ENCODE measurements around the gene ZSCAN26.

ZSCAN26 gene

GRCh38 chr6:28235912-28236452, 31.0 kb upstream of the ZSCAN26 start:
- Histone ChIP-seq H3K4me3 (ENCODE audit: low read length) (no peak overlapping the region), H3K36me3 (ENCODE audit: control insufficient read depth, insufficient read depth, low read length) (peaks cover 8% of the 10 kb centered on the region; the same call in 1 of the 2 replicates), H3K27me3 (ENCODE audit: control insufficient read depth, insufficient read depth, low read length) (no peaks in the 10 kb centered on the region), H3K4me1 (ENCODE audit: control insufficient read depth, insufficient read depth, low read length) (no peaks in the 10 kb centered on the region), H3K9me3 (ENCODE audit: control insufficient read depth, insufficient read depth, low read length) (no peaks in the 10 kb centered on the region), H3K27ac (ENCODE audit: low read length) (no peak overlapping the region)
- WGBS (ENCODE audit: insufficient coverage, insufficient read length): no CpG with 5 or more reads among the region's 3 CpGs
- no peak for DNase-seq (ENCODE audit: low read depth, low spot score)

- no peak for DNase-seq (ENCODE audit: low read depth, low spot score)
Measured at GRCh38 chr6:28239636-28240035, 27.3 kb upstream of the ZSCAN26 start.

GRCh38 chr6:28240471-28240870, 26.5 kb upstream of the ZSCAN26 start:
- Histone ChIP-seq H3K4me1 (ENCODE audit: control insufficient read depth, insufficient read depth, low read length) (no peaks in the 10 kb centered on the region), H3K36me3 (ENCODE audit: control insufficient read depth, insufficient read depth, low read length) (no peaks in the 10 kb centered on the region; the same call in 1 of the 2 replicates), H3K27ac (ENCODE audit: low read length) (no peak overlapping the region), H3K4me3 (ENCODE audit: low read length) (no peak overlapping the region), H3K9me3 (ENCODE audit: control insufficient read depth, insufficient read depth, low read length) (no peaks in the 10 kb centered on the region), H3K27me3 (ENCODE audit: control insufficient read depth, insufficient read depth, low read length) (no peaks in the 10 kb centered on the region)
- no peak for DNase-seq (ENCODE audit: low read depth, low spot score)
- WGBS (ENCODE audit: insufficient coverage, insufficient read length): no CpG with 5 or more reads among the region's 1 CpG

More at GRCh38 chr6:28239636-28240035, 27.3 kb upstream of the ZSCAN26 start:
- Histone ChIP-seq H3K4me3 (ENCODE audit: low read length) (no peak overlapping the region), H3K27ac (ENCODE audit: low read length) (no peak overlapping the region), H3K27me3 (ENCODE audit: control insufficient read depth, insufficient read depth, low read length) (no peaks in the 10 kb centered on the region), H3K9me3 (ENCODE audit: control insufficient read depth, insufficient read depth, low read length) (no peaks in the 10 kb centered on the region), H3K36me3 (ENCODE audit: control insufficient read depth, insufficient read depth, low read length) (no peaks in the 10 kb centered on the region), H3K4me1 (ENCODE audit: control insufficient read depth, insufficient read depth, low read length) (no peaks in the 10 kb centered on the region)
- no CpG with 5 or more reads among the region's 1 CpG for WGBS (ENCODE audit: insufficient coverage, insufficient read length)

- DNase-seq (ENCODE audit: low read depth, low spot score): no peak
- Histone ChIP-seq H3K36me3 (ENCODE audit: control insufficient read depth, insufficient read depth, low read length) (peaks cover 4% of the 10 kb centered on the region; the same call in 1 of the 2 replicates), H3K27me3 (ENCODE audit: control insufficient read depth, insufficient read depth, low read length) (no peaks in the 10 kb centered on the region), H3K4me3 (ENCODE audit: low read length) (no peak overlapping the region), H3K4me1 (ENCODE audit: control insufficient read depth, insufficient read depth, low read length) (no peaks in the 10 kb centered on the region), H3K9me3 (ENCODE audit: control insufficient read depth, insufficient read depth, low read length) (no peaks in the 10 kb centered on the region), H3K27ac (ENCODE audit: low read length) (no peak overlapping the region)
- no CpG with 5 or more reads among the region's 3 CpGs for WGBS (ENCODE audit: insufficient coverage, insufficient read length)
Measured at GRCh38 chr6:28243946-28244345, 23.0 kb upstream of the ZSCAN26 start.

- no peaks in the 10 kb centered on the region for H3K9me3 ChIP-seq (ENCODE audit: control insufficient read depth, insufficient read depth, low read length)
- H3K27me3 ChIP-seq (ENCODE audit: control insufficient read depth, insufficient read depth, low read length): no peaks in the 10 kb centered on the region
- H3K36me3 ChIP-seq (ENCODE audit: control insufficient read depth, insufficient read depth, low read length): peaks cover 4% of the 10 kb centered on the region; the same call in 1 of the 2 replicates
- no peaks in the 10 kb centered on the region for H3K4me1 ChIP-seq (ENCODE audit: control insufficient read depth, insufficient read depth, low read length)
- no peak overlapping the region for H3K4me3 ChIP-seq (ENCODE audit: low read length)
- DNase-seq (ENCODE audit: low read depth, low spot score): no peak
- H3K27ac ChIP-seq (ENCODE audit: low read length): no peak overlapping the region
- WGBS (ENCODE audit: insufficient coverage, insufficient read length): no CpG with 5 or more reads among the region's 6 CpGs
Measured at GRCh38 chr6:28245206-28245941, 21.6 kb upstream of the ZSCAN26 start.

GRCh38 chr6:28248916-28249315, 18.0 kb upstream of the ZSCAN26 start:
- no CpG with 5 or more reads among the region's 1 CpG for WGBS (ENCODE audit: insufficient coverage, insufficient read length)

GRCh38 chr6:28250747-28251146, 16.2 kb upstream of the ZSCAN26 start:
- no CpG with 5 or more reads among the region's 2 CpGs for WGBS (ENCODE audit: insufficient coverage, insufficient read length)
- H3K4me3 ChIP-seq (ENCODE audit: low read length): no peak overlapping the region
- no peak overlapping the region for H3K27ac ChIP-seq (ENCODE audit: low read length)
- H3K9me3 ChIP-seq (ENCODE audit: control insufficient read depth, insufficient read depth, low read length): no peaks in the 10 kb centered on the region
- no peaks in the 10 kb centered on the region for H3K27me3 ChIP-seq (ENCODE audit: control insufficient read depth, insufficient read depth, low read length)
- H3K4me1 ChIP-seq (ENCODE audit: control insufficient read depth, insufficient read depth, low read length): no peaks in the 10 kb centered on the region
- no peak for DNase-seq (ENCODE audit: low read depth, low spot score)
- H3K36me3 ChIP-seq (ENCODE audit: control insufficient read depth, insufficient read depth, low read length): 0 out of 2 replicates have a peak, but pooled peaks cover 3% of the 10 kb centered on the region

More at GRCh38 chr6:28248916-28249315, 18.0 kb upstream of the ZSCAN26 start:
- Histone ChIP-seq H3K27me3 (ENCODE audit: control insufficient read depth, insufficient read depth, low read length) (no peaks in the 10 kb centered on the region), H3K9me3 (ENCODE audit: control insufficient read depth, insufficient read depth, low read length) (no peaks in the 10 kb centered on the region), H3K4me3 (ENCODE audit: low read length) (no peak overlapping the region), H3K36me3 (ENCODE audit: control insufficient read depth, insufficient read depth, low read length) (peaks cover 4% of the 10 kb centered on the region; the same call in 1 of the 2 replicates), H3K27ac (ENCODE audit: low read length) (no peak overlapping the region), H3K4me1 (ENCODE audit: control insufficient read depth, insufficient read depth, low read length) (no peaks in the 10 kb centered on the region)
- DNase-seq (ENCODE audit: low read depth, low spot score): no peak

- Histone ChIP-seq H3K27me3 (ENCODE audit: control insufficient read depth, insufficient read depth, low read length) (no peaks in the 10 kb centered on the region), H3K9me3 (ENCODE audit: control insufficient read depth, insufficient read depth, low read length) (no peaks in the 10 kb centered on the region), H3K4me3 (ENCODE audit: low read length) (peak overlapping the region; percentile 92), H3K27ac (ENCODE audit: low read length) (no peak overlapping the region), H3K36me3 (ENCODE audit: control insufficient read depth, insufficient read depth, low read length) (no peaks in the 10 kb centered on the region), H3K4me1 (ENCODE audit: control insufficient read depth, insufficient read depth, low read length) (no peaks in the 10 kb centered on the region)
- no CpG with 5 or more reads among the region's 25 CpGs for WGBS (ENCODE audit: insufficient coverage, insufficient read length)
- no peak for DNase-seq (ENCODE audit: low read depth, low spot score)
Measured at GRCh38 chr6:28251661-28252008, 15.3 kb upstream of the ZSCAN26 start.

GRCh38 chr6:28252009-28252975, 14.7 kb upstream of the ZSCAN26 start, which contains the start of gene ZKSCAN4:
ZKSCAN4 (minus strand) TSS chr6:28252269; CDS start chr6:28251980, 289 bp downstream.
- Histone ChIP-seq H3K9me3 (ENCODE audit: control insufficient read depth, insufficient read depth, low read length) (no peaks in the 10 kb centered on the region), H3K4me1 (ENCODE audit: control insufficient read depth, insufficient read depth, low read length) (no peaks in the 10 kb centered on the region), H3K27ac (ENCODE audit: low read length) (no peak within 1 kb of the TSS), H3K36me3 (ENCODE audit: control insufficient read depth, insufficient read depth, low read length) (no peaks in the 10 kb centered on the region), H3K4me3 (ENCODE audit: low read length) (peak within 1 kb of the TSS; percentile 92), H3K27me3 (ENCODE audit: control insufficient read depth, insufficient read depth, low read length) (no peaks in the 10 kb centered on the region)
- DNase-seq (ENCODE audit: low read depth, low spot score): peak; percentile 81
- WGBS (ENCODE audit: insufficient coverage, insufficient read length): no CpG with 5 or more reads among the region's 14 CpGs

- no peaks in the 10 kb centered on the region for H3K27me3 ChIP-seq (ENCODE audit: control insufficient read depth, insufficient read depth, low read length)
- no peaks in the 10 kb centered on the region for H3K4me1 ChIP-seq (ENCODE audit: control insufficient read depth, insufficient read depth, low read length)
- H3K36me3 ChIP-seq (ENCODE audit: control insufficient read depth, insufficient read depth, low read length): no peaks in the 10 kb centered on the region
- no CpG with 5 or more reads among the region's 1 CpG for WGBS (ENCODE audit: insufficient coverage, insufficient read length)
- no peak overlapping the region for H3K27ac ChIP-seq (ENCODE audit: low read length)
- no peak overlapping the region for H3K4me3 ChIP-seq (ENCODE audit: low read length)
- H3K9me3 ChIP-seq (ENCODE audit: control insufficient read depth, insufficient read depth, low read length): no peaks in the 10 kb centered on the region
- DNase-seq (ENCODE audit: low read depth, low spot score): no peak
Measured at GRCh38 chr6:28254121-28254519, 12.8 kb upstream of the ZSCAN26 start.

Data from iPS DF 6.9 (cell line).